H1 (cell line): ENCODE measurements around the gene TEX29. TPM values are rescaled to one million over a fixed set of nuclear protein-coding genes. Genes with fewer than 3 reads are reported as not detected.

Experiments
- CTCF ChIA-PET: fragments of 300-600 bp; sonication (Branson Sonifier 250); formaldehyde crosslinking; loops from one replicate; lab custom pipeline; 2021; ENCODE audit not compliant: partially characterized antibody; lab: Charles Lee
- POLR2A ChIA-PET: fragments of 300-600 bp; sonication (Branson Sonifier 250); formaldehyde crosslinking; loops from one replicate; lab custom pipeline; 2021; ENCODE audit warnings: inconsistent platforms; ENCODE audit not compliant: partially characterized antibody; lab: Charles Lee
- DNase-seq, 2 experiments: peaks; one replicate each; pipeline versions ENCODE4 v3.0.0 to v3.0.0-alpha.2; 2010 to 2022; ENCODE audit warnings: low spot score in 2 of 2, low read depth in 1 of 2, mixed read lengths in 1 of 2
- FAIRE-seq: peaks from 2 replicates; lab custom pipeline; 2011; peaks lifted over from hg19 to GRCh38; lab: Jason Lieb, UNC
- H2AFZ ChIP-seq: 2 replicates; pipeline ENCODE4 v1.8.1; 2012; ENCODE audit warnings: low read length, inconsistent platforms
- H2AK5ac ChIP-seq: 2 replicates; pipeline ENCODE4 v1.6.1; 2013; ENCODE audit warnings: low read depth, low read length
- H2BK120ac ChIP-seq: replicated peaks from 2 replicates; pipeline ENCODE3; 2013; ENCODE audit warnings: low read depth, low read length, inconsistent platforms
- H2BK12ac ChIP-seq: 2 replicates; pipeline ENCODE4 v1.6.1; 2013; ENCODE audit warnings: low read depth, low read length
- H2BK15ac ChIP-seq: 2 replicates; pipeline ENCODE4 v1.6.1; 2013; ENCODE audit warnings: low read length
- H2BK20ac ChIP-seq: 2 replicates; pipeline ENCODE4 v1.6.1; 2013; ENCODE audit warnings: low read length
- H2BK5ac ChIP-seq: 2 replicates; pipeline ENCODE4 v1.6.1; 2013; ENCODE audit warnings: low read depth, low read length
- H3K14ac ChIP-seq: 2 replicates; pipeline ENCODE4 v1.6.1; 2013; ENCODE audit warnings: inconsistent platforms; ENCODE audit not compliant: insufficient read length
- H3K18ac ChIP-seq: 2 replicates; pipeline ENCODE4 v1.6.1; 2013; ENCODE audit warnings: low read length; ENCODE audit errors: extremely low read depth
- H3K23ac ChIP-seq: 2 replicates; pipeline ENCODE4 v1.6.1; 2013; ENCODE audit warnings: inconsistent platforms; ENCODE audit not compliant: insufficient read length
- H3K23me2 ChIP-seq: 2 replicates; pipeline ENCODE4 v1.6.1; 2013; ENCODE audit warnings: low read depth, low read length
- H3K27ac ChIP-seq: 2 replicates; pipeline ENCODE4 v1.6.1; 2011; ENCODE audit warnings: low read depth, low read length, inconsistent platforms
- H3K27me3 ChIP-seq, 4 experiments: replicated peaks in 1 of 4; 1 replicate in 1 of 4; 2 replicates in 3 of 4; pipeline versions ENCODE4 v1.6.1 to v1.8.1; 2011 to 2013; ENCODE audit warnings: low read length in 3 of 4, mild to moderate bottlenecking in 3 of 4, inconsistent platforms in 2 of 4, mixed read lengths in 2 of 4, moderate library complexity in 1 of 4; ENCODE audit not compliant: control insufficient read depth in 3 of 4, insufficient read depth in 3 of 4; ENCODE audit errors: extremely low read depth in 1 of 4
- H3K36me3 ChIP-seq, 4 experiments: 2 replicates each; pipeline versions ENCODE4 v1.6.1 to v1.8.1; 2011 to 2013; ENCODE audit warnings: mild to moderate bottlenecking in 4 of 4, low read length in 3 of 4, moderate library complexity in 2 of 4, control low read depth in 1 of 4, inconsistent platforms in 1 of 4; ENCODE audit not compliant: insufficient read depth in 4 of 4, control insufficient read depth in 2 of 4
- H3K4ac ChIP-seq: replicated peaks from 2 replicates; pipeline ENCODE3; 2013; ENCODE audit warnings: low read length, low read depth, mixed read lengths, inconsistent platforms; ENCODE audit not compliant: insufficient read length
- H3K4me1 ChIP-seq, 4 experiments: replicated peaks in 1 of 4; 1 replicate in 1 of 4; 2 replicates in 3 of 4; pipeline versions ENCODE4 v1.6.1 to v1.8.1; 2011 to 2013; ENCODE audit warnings: low read length in 3 of 4, inconsistent platforms in 2 of 4, mixed read lengths in 1 of 4; ENCODE audit not compliant: insufficient read depth in 4 of 4, control insufficient read depth in 3 of 4
- H3K4me2 ChIP-seq, 2 experiments: 2 replicates each; pipeline versions ENCODE4 v1.6.1 to v1.8.1; 2011 to 2013; ENCODE audit warnings: low read depth in 2 of 2, low read length in 2 of 2, control low read depth in 1 of 2, inconsistent platforms in 1 of 2, mild to moderate bottlenecking in 1 of 2; ENCODE audit not compliant: insufficient read depth in 1 of 2
- H3K4me3 ChIP-seq, 4 experiments: fragments of 200-600, 300-600 bp in 1 of 4; sonication (generic), shearing (Covaris generic), sonication (Bioruptor Twin) in 1 of 4; 2 replicates each; pipeline versions ENCODE4 v1.5.1 to v1.8.1; 2011 to 2016; ENCODE audit warnings: low read length in 4 of 4, low read depth in 3 of 4, control low read depth in 2 of 4, inconsistent platforms in 2 of 4, mild to moderate bottlenecking in 2 of 4, mixed read lengths in 1 of 4, moderate library complexity in 1 of 4; ENCODE audit not compliant: insufficient read depth in 2 of 4; ENCODE audit errors: extremely low read depth in 1 of 4
- H3K56ac ChIP-seq: replicated peaks from 2 replicates; pipeline ENCODE3; 2013; ENCODE audit warnings: low read depth, mild to moderate bottlenecking, mixed read lengths, low read length, inconsistent platforms; ENCODE audit not compliant: insufficient read length
- H3K79me1 ChIP-seq: 2 replicates; pipeline ENCODE4 v1.6.1; 2013; ENCODE audit warnings: low read depth, low read length, control low read depth
- H3K79me2 ChIP-seq, 2 experiments: 2 replicates each; pipeline versions ENCODE4 v1.6.1 to v1.8.1; 2012 to 2013; ENCODE audit warnings: low read length in 2 of 2, mild to moderate bottlenecking in 2 of 2, inconsistent platforms in 1 of 2; ENCODE audit not compliant: insufficient read depth in 2 of 2, control insufficient read depth in 1 of 2
- H3K9ac ChIP-seq, 4 experiments: replicated peaks in 1 of 4; 1 replicate in 1 of 4; 2 replicates in 3 of 4; pipeline versions ENCODE4 v1.6.1 to v1.8.1; 2011 to 2013; ENCODE audit warnings: low read depth in 3 of 4, low read length in 3 of 4, control low read depth in 2 of 4, mild to moderate bottlenecking in 2 of 4, moderate library complexity in 2 of 4, inconsistent platforms in 1 of 4; ENCODE audit errors: extremely low read depth in 1 of 4
- H3K9me3 ChIP-seq, 2 experiments: 2 replicates each; pipeline versions ENCODE4 v1.6.1 to v1.8.1; 2012 to 2013; ENCODE audit warnings: mild to moderate bottlenecking in 2 of 2, moderate library complexity in 2 of 2, control low read depth in 1 of 2, inconsistent platforms in 1 of 2, low read depth in 1 of 2, low read length in 1 of 2, mixed read lengths in 1 of 2; ENCODE audit not compliant: insufficient read depth in 2 of 2
- H4K20me1 ChIP-seq, 2 experiments: replicated peaks in 1 of 2; 2 replicates each; pipeline versions ENCODE3 to v1.8.1; 2011 to 2013; ENCODE audit warnings: inconsistent platforms in 2 of 2, low read length in 2 of 2, mild to moderate bottlenecking in 1 of 2; ENCODE audit not compliant: insufficient read depth in 2 of 2, control insufficient read depth in 1 of 2
- H4K5ac ChIP-seq: 2 replicates; pipeline ENCODE4 v1.6.1; 2013; ENCODE audit warnings: low read length, low read depth, mixed read lengths, inconsistent platforms; ENCODE audit not compliant: insufficient read length
- H4K8ac ChIP-seq: 2 replicates; pipeline ENCODE4 v1.8.0; 2013; ENCODE audit warnings: mild to moderate bottlenecking, moderate library complexity, low read length, inconsistent platforms; ENCODE audit not compliant: insufficient read depth; ENCODE audit errors: extremely low read depth
- H4K91ac ChIP-seq: replicated peaks from 2 replicates; pipeline ENCODE3; 2013; ENCODE audit warnings: low read length, mixed read lengths, inconsistent platforms; ENCODE audit not compliant: insufficient read length
- CHD2 ChIP-seq: IDR thresholded peaks from 2 replicates; pipeline ENCODE4 v1.6.1; 2012; ENCODE audit warnings: low read length, improper control_type of control experiment
- JUN ChIP-seq: IDR thresholded peaks from 2 replicates; pipeline ENCODE4 v1.6.1; 2011; ENCODE audit warnings: low read depth, mild to moderate bottlenecking, improper control_type of control experiment, low read length
- MAFK ChIP-seq: IDR thresholded peaks from 2 replicates; pipeline ENCODE4 v1.6.1; 2012; ENCODE audit warnings: low read depth, mild to moderate bottlenecking, improper control_type of control experiment, low read length
- SIRT6 ChIP-seq: IDR thresholded peaks from one replicate; pipeline ENCODE4 v1.7.1; 2012; ENCODE audit warnings: low read length, inconsistent platforms
- SP1 ChIP-seq: IDR thresholded peaks from 2 replicates; pipeline ENCODE4 v1.6.1; 2011; ENCODE audit warnings: low read depth, low read length
- TEAD4 ChIP-seq: IDR thresholded peaks from 2 replicates; pipeline ENCODE4 v1.6.1; 2012; ENCODE audit warnings: low read depth, low read length, inconsistent platforms, mixed read lengths
- YY1 ChIP-seq: IDR thresholded peaks from 2 replicates; pipeline ENCODE4 v1.6.1; 2011; ENCODE audit warnings: low read depth, mild to moderate bottlenecking, low read length
- WGBS, 2 experiments: shearing (Covaris generic) in 1 of 2; methylation state at CpG; one replicate each; pipeline versions ENCODE4 v1.1.6 to v1.1.7; 2013 to 2015; ENCODE audit warnings: low lambda C conversion rate in 2 of 2, mixed read lengths in 2 of 2, inconsistent platforms in 1 of 2, low coverage in 1 of 2, missing lambda C conversion rate in 1 of 2; ENCODE audit not compliant: insufficient replicate concordance in 2 of 2, insufficient coverage in 1 of 2, insufficient read length in 1 of 2; ENCODE audit errors: extremely low coverage in 1 of 2, missing lambda C conversion rate in 1 of 2; 5-methylcytosine and 5-hydroxymethylcytosine counted together
- polyA plus RNA-seq, 7 experiments: library from polyadenylated mRNA; depleted of rRNA in 3 of 7; stranded (reverse) in 5 of 7; unstranded in 2 of 7; fragments of >200 nt in 5 of 7; fragments of 200-250 nt in 2 of 7; gene quantifications; 1 replicate in 5 of 7; 2 replicates in 1 of 7; 4 replicates in 1 of 7; pipeline versions ENCODE4 v1.2.1 to v1.2.3, GENCODE V29; 2011 to 2013; ENCODE audit warnings: missing spikeins in 2 of 7, mixed read lengths in 2 of 7
- total RNA-seq: library from RNA; stranded (reverse); fragmentation: NEBNext Ultra II Directional; extraction: Animal tissue kit (Norgen Biotek cat#: 25700); gene quantifications from 2 replicates; pipeline ENCODE4 v1.2.1, GENCODE V29; 2021

Gene TEX29
- total and polyA plus RNA-seq, 2 of the 8 experiments (the other 6 are each of a cell fraction or from before 2014, with no cell fraction given), result 0.08 TPM; not detected in 1

- Histone ChIP-seq H3K4me2 (no peak overlapping the region), H2BK20ac (no peak overlapping the region), H2BK12ac (no peak overlapping the region), H2AK5ac (no peak overlapping the region), H2BK15ac (no peak overlapping the region), H3K9ac (no peak overlapping the region), H3K4ac (no peak overlapping the region), H3K18ac (no peak overlapping the region), H3K36me3 (no peaks in the 10 kb centered on the region), H4K5ac (no peak overlapping the region), H4K91ac (no peak overlapping the region), H2AFZ (no peak overlapping the region), H3K27me3 (no peaks in the 10 kb centered on the region), H2BK120ac (no peak overlapping the region), H2BK5ac (no peak overlapping the region), H3K56ac (no peak overlapping the region), H4K20me1 (no peaks in the 10 kb centered on the region), H3K9me3 (no peaks in the 10 kb centered on the region), H3K79me2 (no peaks in the 10 kb centered on the region), H3K27ac (no peak overlapping the region), H3K14ac (no peak overlapping the region), H4K8ac (no peak overlapping the region; the same call in 1 of the 2 replicates), H3K4me3 (no peak overlapping the region), H3K23me2 (no peaks in the 10 kb centered on the region), H3K4me1 (no peaks in the 10 kb centered on the region; a peak in 2 of 7 replicates), H3K23ac (no peak overlapping the region), H3K79me1 (no peaks in the 10 kb centered on the region)
- TF ChIP-seq JUN, result no peak
- no peak for TF ChIP-seq SIRT6
- no peak for TF ChIP-seq TEAD4
- no peak for TF ChIP-seq CHD2
- TF ChIP-seq YY1, result no peak
- TF ChIP-seq MAFK, result no peak
- no peak for TF ChIP-seq SP1
- FAIRE-seq, result no peak
- POLR2A ChIA-PET, result no interaction called here
- WGBS, 2 experiments, result 91 to 100% methylated on average over 1 to 22 of the region's 28 CpGs
- DNase-seq, result no peak
- CTCF ChIA-PET, result interaction anchor here (0.6 to 0.7 kb wide), 3 partner anchors 25 to 285 kb away, joined by 3 read pairs; no protein-coding TSS in a partner anchor
These were observed 4.9 kb downstream of the TEX29 start for GRCh38 chr13:111325146-111325890.
